CD4-positive, alpha-beta T cell (primary cell): ENCODE measurements around the gene PLA2G2D. TPM values are rescaled to one million over a fixed set of nuclear protein-coding genes. Genes with fewer than 3 reads are reported as not detected.

Experiments used
- ATAC-seq: fragments of 200-7000 bp; cut with Tn5 transposase; one replicate; pipeline ENCODE4 v1.10.0; 2022; ENCODE audit warnings: mild to moderate bottlenecking; ENCODE audit not compliant: poor library complexity
- CTCF ChIA-PET: fragments of 350-600 bp; sonication (Branson Sonifier 250); formaldehyde crosslinking; loops from one replicate; lab custom pipeline; 2021; ENCODE audit warnings: antibody characterized with exemption, inconsistent platforms; lab: Charles Lee
- POLR2A ChIA-PET: fragments of 350-600 bp; sonication (Branson Sonifier 250); formaldehyde crosslinking; loops from one replicate; lab custom pipeline; 2021; ENCODE audit warnings: antibody characterized with exemption, inconsistent platforms; lab: Charles Lee
- DNase-seq, 14 experiments: peaks; one replicate each; pipeline ENCODE4 v3.0.0-alpha.2; 2013 to 2020; ENCODE audit warnings: mixed read lengths in 2 of 14
- H3K27ac ChIP-seq, 2 donors: one replicate each; pipeline versions ENCODE4 v1.5.1 to v1.7.0; 2013; ENCODE audit warnings: low read length in 2 of 2, low read depth in 1 of 2, mild to moderate bottlenecking in 1 of 2
- H3K27me3 ChIP-seq, 2 experiments: 1 replicate in 1 of 2; 2 replicates in 1 of 2; pipeline versions ENCODE4 v1.6.1 to v1.7.0; 2013; ENCODE audit warnings: low read length in 2 of 2, control low read depth in 1 of 2, mild to moderate bottlenecking in 1 of 2, moderate library complexity in 1 of 2; ENCODE audit not compliant: insufficient read depth in 2 of 2, control insufficient read depth in 1 of 2
- H3K36me3 ChIP-seq: one replicate; pipeline ENCODE4 v1.6.1; 2013; ENCODE audit warnings: low read length, control low read depth; ENCODE audit not compliant: insufficient read depth
- H3K4me1 ChIP-seq: one replicate; pipeline ENCODE4 v1.6.1; 2013; ENCODE audit warnings: low read length, control low read depth; ENCODE audit not compliant: insufficient read depth
- H3K4me3 ChIP-seq: one replicate; pipeline ENCODE4 v1.5.1; 2013; ENCODE audit warnings: mild to moderate bottlenecking, low read length, moderate library complexity
- H3K9me3 ChIP-seq, 2 experiments: 1 replicate in 1 of 2; 2 replicates in 1 of 2; pipeline versions ENCODE4 v1.6.1 to v1.7.0; 2013; ENCODE audit warnings: low read length in 2 of 2, mild to moderate bottlenecking in 2 of 2, control low read depth in 1 of 2, moderate library complexity in 1 of 2; ENCODE audit not compliant: control insufficient read depth in 1 of 2, insufficient read depth in 1 of 2
- H3K27ac Mint-ChIP-seq: one replicate; pipeline ENCODE4 v1.8.0; 2020; ENCODE audit warnings: mixed read lengths
- H3K27me3 Mint-ChIP-seq: one replicate; pipeline ENCODE4 v1.8.0; 2021; ENCODE audit warnings: mixed read lengths
- H3K36me3 Mint-ChIP-seq: one replicate; pipeline ENCODE4 v1.8.0; 2021; ENCODE audit warnings: low read depth, mixed read lengths
- H3K4me1 Mint-ChIP-seq: one replicate; pipeline ENCODE4 v1.8.0; 2021; ENCODE audit warnings: low read depth, mixed read lengths
- H3K4me3 Mint-ChIP-seq: one replicate; pipeline ENCODE4 v1.8.0; 2020; ENCODE audit warnings: mild to moderate bottlenecking, mixed read lengths
- H3K9me3 Mint-ChIP-seq: one replicate; pipeline ENCODE4 v1.8.0; 2020; ENCODE audit warnings: mixed read lengths
- intact Hi-C, 2 experiments: fragments of 100-400 bp; cut with DNase I in 1 of 2; cut with micrococcal nuclease in 1 of 2; formaldehyde crosslinking; loops; one replicate each; pipeline versions ENCODE4 v1.15.1 to v1.9.0; 2023 to 2025; cut with DNase I, micrococcal nuclease
- total RNA-seq, 174 experiments: library from RNA in 2 of 174; stranded (reverse) in 2 of 174; gene quantifications; one replicate each; pipeline ENCODE4 v1.2.3 and lab custom pipeline; 2021 to 2026
- TF ChIP-seq, protein P1 (sequence below): fragments of 200-600 bp; IDR thresholded peaks from one replicate; pipeline ENCODE4 v1.8.0; 2022; ENCODE audit warnings: antibody characterized with exemption, mild to moderate bottlenecking

Gene PLA2G2D
- total RNA-seq, 2 experiments from 2014 or later = not detected

DNA sequence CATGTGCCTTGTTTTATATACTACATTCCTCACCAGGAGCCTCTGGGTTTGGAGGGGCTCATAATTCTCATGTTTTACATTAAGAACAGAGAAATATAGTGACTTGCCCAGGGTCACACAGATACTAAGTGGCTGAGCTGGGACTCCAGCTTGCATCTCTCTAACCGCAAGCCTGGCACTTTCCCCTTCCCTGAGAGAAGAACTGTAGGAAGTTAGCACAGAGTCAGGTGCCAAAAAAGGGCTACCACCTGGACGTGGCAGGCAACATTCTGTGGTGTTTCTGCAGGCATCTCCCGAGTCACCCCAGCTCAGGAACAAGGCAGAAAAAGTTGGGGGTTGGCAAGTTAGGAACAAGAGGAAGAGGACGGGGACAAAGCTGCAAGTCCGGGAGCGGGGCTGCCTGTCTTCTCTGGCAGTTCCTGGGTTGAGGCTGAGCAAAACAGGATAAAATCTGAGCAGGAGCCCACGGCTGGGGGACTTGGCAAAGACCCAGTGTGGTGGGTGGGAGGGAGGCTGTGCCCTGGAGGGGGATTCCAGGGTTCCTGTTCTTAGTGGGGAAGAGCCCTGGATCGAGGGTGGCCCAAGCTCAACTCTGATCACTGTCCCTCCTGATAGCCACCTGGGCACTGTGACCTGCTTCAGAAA is 39.6 kb downstream of the PLA2G2D start:
- DNase-seq (no peak), ATAC-seq (no peak)
- H3K4me3 Mint-ChIP-seq = no peak overlapping the region
- Histone ChIP-seq H3K4me3 (no peak overlapping the region), H3K36me3 (no peaks in the 10 kb centered on the region), H3K27me3 (peaks cover 6 to 9% of the 10 kb centered on the region in 2 experiments), H3K27ac (no peak overlapping the region), H3K4me1 (peaks cover 8% of the 10 kb centered on the region), H3K9me3 (no peaks in the 10 kb centered on the region)
- TF ChIP-seq, protein P1, sequence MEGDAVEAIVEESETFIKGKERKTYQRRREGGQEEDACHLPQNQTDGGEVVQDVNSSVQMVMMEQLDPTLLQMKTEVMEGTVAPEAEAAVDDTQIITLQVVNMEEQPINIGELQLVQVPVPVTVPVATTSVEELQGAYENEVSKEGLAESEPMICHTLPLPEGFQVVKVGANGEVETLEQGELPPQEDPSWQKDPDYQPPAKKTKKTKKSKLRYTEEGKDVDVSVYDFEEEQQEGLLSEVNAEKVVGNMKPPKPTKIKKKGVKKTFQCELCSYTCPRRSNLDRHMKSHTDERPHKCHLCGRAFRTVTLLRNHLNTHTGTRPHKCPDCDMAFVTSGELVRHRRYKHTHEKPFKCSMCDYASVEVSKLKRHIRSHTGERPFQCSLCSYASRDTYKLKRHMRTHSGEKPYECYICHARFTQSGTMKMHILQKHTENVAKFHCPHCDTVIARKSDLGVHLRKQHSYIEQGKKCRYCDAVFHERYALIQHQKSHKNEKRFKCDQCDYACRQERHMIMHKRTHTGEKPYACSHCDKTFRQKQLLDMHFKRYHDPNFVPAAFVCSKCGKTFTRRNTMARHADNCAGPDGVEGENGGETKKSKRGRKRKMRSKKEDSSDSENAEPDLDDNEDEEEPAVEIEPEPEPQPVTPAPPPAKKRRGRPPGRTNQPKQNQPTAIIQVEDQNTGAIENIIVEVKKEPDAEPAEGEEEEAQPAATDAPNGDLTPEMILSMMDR = no peak
- no peaks in the 10 kb centered on the region for H3K36me3 Mint-ChIP-seq
- peaks cover 23% of the 10 kb centered on the region for H3K27me3 Mint-ChIP-seq
- peaks cover 3% of the 10 kb centered on the region for H3K4me1 Mint-ChIP-seq
- ChIA-PET POLR2A (no interaction called here), CTCF (no interaction called here)
- no peaks in the 10 kb centered on the region for H3K9me3 Mint-ChIP-seq
- no peak overlapping the region for H3K27ac Mint-ChIP-seq
- intact Hi-C loops = no loop called here

DNA sequence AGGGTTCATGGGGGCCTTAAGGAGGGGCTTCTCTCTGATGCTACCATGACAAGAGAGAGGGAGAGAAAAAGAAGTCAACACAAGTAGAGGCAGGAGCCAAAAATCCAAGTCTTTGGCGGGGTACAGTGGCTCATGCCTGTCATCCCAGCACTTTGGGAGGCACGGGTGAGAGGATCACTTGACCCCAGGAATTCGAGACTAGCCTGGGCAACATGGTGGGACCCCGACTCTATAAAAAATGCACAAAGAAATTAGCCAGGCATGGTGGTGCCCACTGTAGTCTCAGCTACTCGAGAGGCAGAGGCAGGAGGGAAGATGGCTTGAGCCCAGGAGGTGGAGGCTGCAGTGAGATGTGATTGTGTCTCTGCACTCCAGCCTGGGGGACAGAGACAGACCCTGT is 40.6 kb downstream of the PLA2G2D start:
- intact Hi-C loops = no loop called here
- POLR2A ChIA-PET = no interaction called here
- no peak for DNase-seq

DNA sequence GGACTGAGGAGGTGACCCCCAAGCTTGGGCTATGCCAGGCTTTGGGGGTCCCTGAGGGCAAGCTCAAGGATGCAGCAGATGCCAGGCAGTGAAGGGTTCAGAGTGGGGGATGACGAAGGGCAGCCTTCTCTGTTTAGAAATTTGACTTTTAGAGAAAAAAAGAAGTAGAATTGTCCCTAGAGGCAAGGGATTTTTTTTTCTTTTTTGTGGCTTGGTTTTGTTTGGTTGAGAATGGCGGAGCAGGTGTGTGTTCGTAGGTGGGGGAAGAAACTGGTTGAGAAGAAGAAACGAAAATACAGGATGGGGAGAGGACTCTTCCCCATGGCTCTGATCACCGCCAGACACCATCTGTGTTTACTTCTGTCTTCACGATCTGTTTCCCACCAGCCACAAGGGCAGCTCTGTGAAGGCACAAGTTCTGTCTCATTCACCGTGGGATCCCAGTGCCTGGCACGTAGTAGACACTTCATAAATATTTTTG is 41.1 kb downstream of the PLA2G2D start:
- Histone ChIP-seq H3K9me3 (no peaks in the 10 kb centered on the region), H3K36me3 (no peaks in the 10 kb centered on the region), H3K27me3 (peaks cover 6 to 9% of the 10 kb centered on the region in 2 experiments), H3K27ac (no peak overlapping the region), H3K4me1 (peaks cover 8% of the 10 kb centered on the region), H3K4me3 (no peak overlapping the region)
- no peaks in the 10 kb centered on the region for H3K36me3 Mint-ChIP-seq
- peaks cover 19% of the 10 kb centered on the region for H3K27me3 Mint-ChIP-seq
- H3K4me1 Mint-ChIP-seq = peaks cover 3% of the 10 kb centered on the region
- H3K27ac Mint-ChIP-seq = no peak overlapping the region
- intact Hi-C loops = no loop called here
- no peak for DNase-seq
- no peak overlapping the region for H3K4me3 Mint-ChIP-seq
- ChIA-PET POLR2A (no interaction called here), CTCF (no interaction called here)
- H3K9me3 Mint-ChIP-seq = no peaks in the 10 kb centered on the region
- ATAC-seq = no peak
- TF ChIP-seq, protein P1 = no peak

More for the DNA sequence above, 40.6 kb downstream of the PLA2G2D start:
- ATAC-seq = no peak
- Mint-ChIP-seq H3K36me3 (no peaks in the 10 kb centered on the region), H3K4me3 (no peak overlapping the region), H3K27me3 (peaks cover 19% of the 10 kb centered on the region), H3K9me3 (no peaks in the 10 kb centered on the region), H3K4me1 (peaks cover 3% of the 10 kb centered on the region), H3K27ac (no peak overlapping the region)
- TF ChIP-seq, protein P1 = no peak
- Histone ChIP-seq H3K27ac (no peak overlapping the region), H3K4me3 (no peak overlapping the region), H3K36me3 (no peaks in the 10 kb centered on the region), H3K27me3 (peaks cover 6 to 9% of the 10 kb centered on the region in 2 experiments), H3K4me1 (peaks cover 8% of the 10 kb centered on the region), H3K9me3 (no peaks in the 10 kb centered on the region)
- CTCF ChIA-PET = no interaction called here
